ENCODE measurements around the gene MS4A14.

MS4A14 gene

DNA sequence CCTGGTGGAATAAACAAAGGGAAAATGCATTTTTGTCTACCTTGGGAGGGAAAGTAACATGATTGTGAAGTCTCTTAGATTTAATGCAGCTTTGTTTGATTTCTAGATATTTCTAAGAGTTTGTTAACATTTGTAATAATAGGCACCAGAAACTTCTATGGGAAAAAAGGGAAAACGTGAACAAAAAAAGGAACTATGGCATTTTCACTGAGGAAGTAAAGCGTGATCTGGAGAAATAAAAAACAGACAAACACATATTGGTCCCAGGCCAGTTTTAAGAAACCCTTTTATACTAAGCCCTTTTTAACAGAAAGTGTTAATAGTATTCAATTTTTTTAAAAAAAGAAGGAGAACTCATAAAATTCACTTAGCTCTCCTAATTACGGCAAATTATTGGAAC, 24.9 kb upstream of the MS4A14 start:
- Mint-ChIP-seq H3K4me1 (ENCODE audit: low read depth) (peaks cover 6% of the 10 kb centered on the region), H3K27me3 (peaks cover 56% of the 10 kb centered on the region), H3K4me3 (no peak overlapping the region), H3K36me3 (ENCODE audit: low read depth) (no peaks in the 10 kb centered on the region), H3K9me3 (no peaks in the 10 kb centered on the region), H3K27ac (no peak overlapping the region)
- no peak for DNase-seq

DNA sequence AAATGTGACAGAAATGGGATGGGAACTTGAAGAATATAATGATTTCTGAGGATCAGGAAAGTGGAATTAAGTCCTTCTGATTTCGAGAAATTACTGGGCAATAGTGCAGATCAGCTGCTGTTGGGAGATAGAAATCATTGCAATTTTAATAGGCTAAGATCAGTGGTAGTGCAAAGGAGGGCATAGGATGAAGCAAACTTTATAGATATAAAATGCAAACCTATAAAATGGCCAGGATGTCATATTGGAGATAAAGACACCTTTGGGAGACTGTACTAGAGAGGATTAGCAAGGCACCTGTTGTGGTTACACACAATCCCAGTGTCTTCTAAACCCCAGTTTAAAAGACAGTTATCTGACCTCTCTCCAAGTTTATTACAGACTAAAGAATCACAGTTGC, 24.4 kb upstream of the MS4A14 start:
- H3K9me3 Mint-ChIP-seq = no peaks in the 10 kb centered on the region
- H3K4me3 Mint-ChIP-seq = no peak overlapping the region

DNA sequence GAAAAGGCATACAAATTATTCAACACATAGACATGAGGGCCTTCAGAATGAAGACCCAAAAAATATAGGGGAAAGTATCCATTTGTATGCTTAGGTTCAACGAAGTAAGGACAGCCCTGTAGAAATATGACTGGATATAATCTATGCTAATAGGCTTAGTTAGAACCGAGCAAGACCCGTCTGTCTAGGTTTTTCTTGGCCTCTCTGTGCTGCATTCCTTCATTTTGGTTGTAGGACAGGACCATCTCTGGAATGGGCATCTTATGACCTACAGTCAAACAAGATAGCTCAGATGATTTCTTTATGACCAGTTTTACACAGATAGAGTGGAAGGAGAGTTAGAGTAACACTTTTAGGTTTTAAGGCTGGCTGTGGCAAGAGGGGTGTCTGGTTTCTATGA, 23.5 kb upstream of the MS4A14 start:
- DNase-seq = no peak
- Mint-ChIP-seq H3K27ac (no peak overlapping the region), H3K27me3 (peaks cover 59% of the 10 kb centered on the region), H3K4me3 (no peak overlapping the region), H3K9me3 (no peaks in the 10 kb centered on the region), H3K36me3 (ENCODE audit: low read depth) (no peaks in the 10 kb centered on the region), H3K4me1 (ENCODE audit: low read depth) (peaks cover 2% of the 10 kb centered on the region)

More for the DNA sequence above, 24.4 kb upstream of the MS4A14 start:
- no peak for DNase-seq
- Mint-ChIP-seq H3K4me1 (ENCODE audit: low read depth) (peaks cover 5% of the 10 kb centered on the region), H3K27me3 (peaks cover 59% of the 10 kb centered on the region), H3K36me3 (ENCODE audit: low read depth) (no peaks in the 10 kb centered on the region), H3K27ac (no peak overlapping the region)

DNA sequence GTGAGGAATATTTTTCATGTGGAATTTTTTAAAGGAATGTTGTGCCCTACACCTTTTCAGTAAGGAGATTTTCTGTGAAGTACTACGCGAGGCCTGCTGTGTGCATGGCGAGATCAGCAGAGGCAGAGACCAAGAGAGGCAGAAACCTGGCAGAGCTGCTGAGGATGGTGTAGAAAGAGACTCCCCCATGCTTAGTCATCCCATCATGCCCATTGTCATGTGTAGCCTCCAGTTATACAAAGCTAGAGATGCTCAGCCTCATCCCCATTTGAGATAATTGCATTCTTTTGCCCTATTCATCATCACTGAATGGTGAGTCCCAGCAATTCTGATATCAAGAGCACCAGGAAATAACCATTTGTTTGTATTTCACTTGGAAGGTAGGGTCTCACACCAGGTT, 20.9 kb upstream of the MS4A14 start:
- DNase-seq = no peak
- Mint-ChIP-seq H3K27ac (no peak overlapping the region), H3K9me3 (no peaks in the 10 kb centered on the region), H3K36me3 (ENCODE audit: low read depth) (no peaks in the 10 kb centered on the region), H3K4me3 (no peak overlapping the region), H3K4me1 (ENCODE audit: low read depth) (peaks cover 7% of the 10 kb centered on the region), H3K27me3 (peaks cover 56% of the 10 kb centered on the region)

DNA sequence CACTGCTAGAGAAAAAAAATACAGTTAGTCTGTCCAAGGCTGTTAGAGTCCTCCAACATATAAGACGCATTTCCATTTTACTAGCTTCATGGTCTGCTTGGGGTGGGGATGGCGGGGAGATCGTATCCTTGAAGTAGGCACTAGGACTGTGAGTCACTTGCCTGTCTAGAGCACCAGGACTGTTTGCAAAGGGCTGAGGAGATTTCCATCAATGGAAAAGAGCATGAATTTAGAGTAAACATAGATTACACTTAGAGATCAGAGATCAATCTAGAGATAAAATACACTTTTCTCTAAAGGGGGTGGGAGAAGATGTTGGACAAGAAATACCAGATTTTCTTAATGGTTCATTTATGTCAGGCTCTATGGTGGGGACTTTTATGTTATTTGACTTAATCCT, 19.7 kb upstream of the MS4A14 start:
- Mint-ChIP-seq H3K9me3 (no peaks in the 10 kb centered on the region), H3K27me3 (peaks cover 51% of the 10 kb centered on the region), H3K4me3 (no peak overlapping the region), H3K27ac (no peak overlapping the region), H3K4me1 (ENCODE audit: low read depth) (peaks cover 7% of the 10 kb centered on the region), H3K36me3 (ENCODE audit: low read depth) (no peaks in the 10 kb centered on the region)
- DNase-seq = no peak

DNA sequence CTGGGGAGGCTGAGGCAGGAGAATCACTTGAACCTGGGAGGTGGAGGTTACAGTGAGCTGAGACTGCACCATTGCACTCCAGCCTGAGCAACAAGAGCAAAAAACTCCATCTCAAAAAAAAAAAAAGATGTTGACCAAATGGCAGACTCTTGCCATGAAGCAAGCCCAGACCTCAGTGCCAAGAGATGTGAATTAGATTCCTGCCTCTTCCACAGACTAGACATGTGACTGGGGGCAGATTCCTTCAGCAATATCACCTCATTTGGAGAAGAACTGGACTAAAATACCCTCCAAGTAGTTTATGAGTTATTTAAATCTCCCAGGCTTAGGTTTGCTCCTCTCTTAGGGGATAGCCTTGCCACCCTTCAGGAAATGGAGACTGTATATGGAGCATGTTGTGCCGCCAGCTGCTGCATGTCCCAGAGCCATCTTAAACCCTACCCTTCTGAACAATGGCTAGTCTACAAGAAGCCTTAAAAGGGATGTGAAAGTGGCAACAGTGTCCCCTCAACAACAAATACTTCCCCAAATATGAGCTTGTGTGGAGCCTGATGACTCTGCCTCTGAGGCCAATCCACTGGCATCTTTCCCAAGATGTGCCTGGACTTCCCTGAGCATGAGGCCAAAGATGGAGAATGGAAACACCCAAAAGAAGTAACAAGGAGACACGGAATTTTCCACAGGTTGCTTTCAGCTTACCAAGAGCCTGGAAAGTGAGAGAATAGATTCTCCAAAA, 18.7 kb upstream of the MS4A14 start:
- DNase-seq = no peak
- no peak overlapping the region for H3K27ac Mint-ChIP-seq
- no peak overlapping the region for H3K4me3 Mint-ChIP-seq
- H3K36me3 Mint-ChIP-seq (ENCODE audit: low read depth) = no peaks in the 10 kb centered on the region
- H3K4me1 Mint-ChIP-seq (ENCODE audit: low read depth) = peaks cover 7% of the 10 kb centered on the region
- no peaks in the 10 kb centered on the region for H3K9me3 Mint-ChIP-seq
- H3K27me3 Mint-ChIP-seq = peaks cover 45% of the 10 kb centered on the region

DNA sequence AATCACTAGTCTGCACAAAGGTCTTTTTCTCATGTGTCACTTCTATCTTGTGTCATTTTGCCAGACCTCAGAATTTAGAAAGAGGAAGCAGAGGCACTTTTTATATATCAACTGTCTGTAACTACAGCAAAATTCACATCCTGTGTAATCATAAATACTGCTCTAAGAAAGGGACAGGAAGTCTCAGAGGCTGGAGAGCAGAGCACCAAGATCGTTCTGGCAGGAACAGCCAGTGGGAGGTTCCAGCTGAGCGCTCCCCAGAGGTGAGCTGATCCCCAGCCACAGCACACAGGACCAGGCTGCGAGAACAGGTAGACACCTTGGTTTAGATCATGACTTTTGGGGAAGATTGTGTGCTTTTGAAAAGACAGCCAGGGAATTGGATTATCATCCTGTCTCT, 17.9 kb upstream of the MS4A14 start, which contains the start of gene MS4A7:
Gene MS4A7 (plus strand): TSS at position 179 of the 400 bp plus-strand sequence. CDS start 4,610 bp downstream, outside the sequence.
- peaks cover 7% of the 10 kb centered on the region for H3K4me1 Mint-ChIP-seq (ENCODE audit: low read depth)
- no peak within 1 kb of the TSS for H3K4me3 Mint-ChIP-seq
- DNase-seq = no peak
- no peak within 1 kb of the TSS for H3K27ac Mint-ChIP-seq
- no peaks in the 10 kb centered on the region for H3K9me3 Mint-ChIP-seq
- peaks cover 42% of the 10 kb centered on the region for H3K27me3 Mint-ChIP-seq
- no peaks in the 10 kb centered on the region for H3K36me3 Mint-ChIP-seq (ENCODE audit: low read depth)

DNA sequence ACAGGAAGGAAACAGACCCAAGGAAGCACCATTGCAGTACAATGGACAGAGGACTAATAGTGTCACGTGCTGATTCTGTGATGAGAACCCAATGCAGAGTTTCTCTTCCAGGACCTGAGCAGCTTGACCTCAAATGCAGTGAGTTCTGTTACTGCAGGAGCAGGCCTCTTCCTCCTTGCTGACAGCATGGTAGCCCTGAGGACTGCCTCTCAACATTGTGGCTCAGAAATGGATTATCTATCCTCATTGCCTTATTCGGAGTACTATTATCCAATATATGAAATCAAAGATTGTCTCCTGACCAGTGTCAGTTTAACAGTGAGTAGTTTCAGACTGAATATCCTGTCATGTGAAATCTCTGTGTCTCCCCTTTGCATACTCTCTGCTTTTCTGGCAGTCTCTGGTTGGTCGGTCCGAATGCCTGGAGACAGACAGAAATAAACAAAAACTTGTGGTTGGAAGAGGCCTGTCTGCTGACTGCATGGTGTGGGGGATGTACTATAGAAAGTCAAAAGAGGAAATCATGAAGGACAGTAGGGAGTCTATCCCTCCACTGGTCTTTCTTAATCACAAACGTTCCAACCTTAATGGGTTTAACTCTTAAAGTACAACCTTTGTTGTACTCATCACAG, 6.9 kb upstream of the MS4A14 start:
- Mint-ChIP-seq H3K27ac (no peak overlapping the region), H3K4me3 (no peak overlapping the region), H3K9me3 (no peaks in the 10 kb centered on the region), H3K36me3 (ENCODE audit: low read depth) (no peaks in the 10 kb centered on the region), H3K4me1 (ENCODE audit: low read depth) (no peaks in the 10 kb centered on the region), H3K27me3 (peaks cover 15% of the 10 kb centered on the region)
- no peak for DNase-seq

DNA sequence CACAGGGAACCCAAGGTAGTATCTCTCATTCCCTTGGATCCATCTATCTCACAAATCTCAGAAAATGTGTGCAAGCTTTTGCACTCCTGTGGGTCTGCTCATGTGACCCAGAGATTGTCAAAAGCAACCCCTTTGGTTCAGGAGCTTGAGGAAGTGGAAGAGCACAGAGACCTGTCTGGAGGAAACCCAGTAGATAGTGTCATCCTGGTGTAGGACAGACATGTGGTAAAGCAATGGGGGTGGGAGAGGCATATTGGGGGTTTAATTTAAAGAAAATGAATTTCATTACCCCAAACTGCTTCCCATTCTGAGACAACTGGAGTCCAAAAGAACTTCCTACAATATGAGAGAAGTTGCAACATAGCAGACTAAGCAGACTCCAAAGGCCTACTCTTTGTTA, 5.8 kb upstream of the MS4A14 start:
- Mint-ChIP-seq H3K27ac (no peak overlapping the region), H3K9me3 (no peaks in the 10 kb centered on the region), H3K4me1 (ENCODE audit: low read depth) (no peaks in the 10 kb centered on the region), H3K27me3 (peaks cover 15% of the 10 kb centered on the region), H3K4me3 (no peak overlapping the region), H3K36me3 (ENCODE audit: low read depth) (no peaks in the 10 kb centered on the region)
- no peak for DNase-seq

DNA sequence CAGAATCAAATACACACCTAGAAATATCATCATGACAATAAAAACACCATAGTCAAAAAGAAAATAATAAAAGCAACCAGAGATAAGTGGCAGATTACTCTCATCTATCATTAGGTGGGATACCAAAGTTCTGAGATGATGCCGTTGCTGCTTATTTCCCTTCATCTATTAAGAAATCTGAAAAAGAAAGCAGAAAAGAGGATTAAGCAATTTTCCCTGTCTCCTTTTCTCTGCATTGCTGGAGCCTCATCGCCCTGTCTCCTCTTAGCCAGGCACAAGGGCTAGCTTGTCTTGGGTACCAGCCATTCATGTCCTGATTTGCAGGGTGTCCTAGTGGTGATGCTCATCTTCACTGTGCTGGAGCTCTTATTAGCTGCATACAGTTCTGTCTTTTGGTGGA, 3.9 kb upstream of the MS4A14 start:
- no peak overlapping the region for H3K4me3 Mint-ChIP-seq
- no peaks in the 10 kb centered on the region for H3K4me1 Mint-ChIP-seq (ENCODE audit: low read depth)
- H3K9me3 Mint-ChIP-seq = no peaks in the 10 kb centered on the region
- H3K27me3 Mint-ChIP-seq = peaks cover 9% of the 10 kb centered on the region
- H3K36me3 Mint-ChIP-seq (ENCODE audit: low read depth) = no peaks in the 10 kb centered on the region
- no peak for DNase-seq
- no peak overlapping the region for H3K27ac Mint-ChIP-seq

DNA sequence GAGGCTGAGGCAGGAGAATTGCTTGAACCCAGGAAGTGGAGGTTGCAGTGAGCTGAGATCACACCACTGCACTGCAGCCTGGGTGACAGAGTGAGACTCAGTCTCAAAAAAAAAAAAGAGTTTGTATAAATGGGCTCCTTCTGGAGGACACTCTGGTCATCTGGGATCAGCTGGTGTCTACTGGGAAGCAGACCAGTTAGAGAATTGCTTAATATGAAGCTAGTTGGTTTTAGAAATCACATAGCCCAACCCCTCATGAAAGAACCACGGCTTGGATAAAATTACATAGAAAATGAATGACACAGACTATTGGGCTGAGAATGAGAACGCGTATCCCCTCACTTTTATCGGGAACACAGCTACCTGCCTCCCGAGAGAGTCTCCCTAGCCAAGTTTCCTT, 3.2 kb upstream of the MS4A14 start:
- Mint-ChIP-seq H3K4me3 (no peak overlapping the region), H3K27ac (no peak overlapping the region), H3K36me3 (ENCODE audit: low read depth) (no peaks in the 10 kb centered on the region), H3K9me3 (no peaks in the 10 kb centered on the region), H3K27me3 (peaks cover 9% of the 10 kb centered on the region), H3K4me1 (ENCODE audit: low read depth) (no peaks in the 10 kb centered on the region)
- no peak for DNase-seq

DNA sequence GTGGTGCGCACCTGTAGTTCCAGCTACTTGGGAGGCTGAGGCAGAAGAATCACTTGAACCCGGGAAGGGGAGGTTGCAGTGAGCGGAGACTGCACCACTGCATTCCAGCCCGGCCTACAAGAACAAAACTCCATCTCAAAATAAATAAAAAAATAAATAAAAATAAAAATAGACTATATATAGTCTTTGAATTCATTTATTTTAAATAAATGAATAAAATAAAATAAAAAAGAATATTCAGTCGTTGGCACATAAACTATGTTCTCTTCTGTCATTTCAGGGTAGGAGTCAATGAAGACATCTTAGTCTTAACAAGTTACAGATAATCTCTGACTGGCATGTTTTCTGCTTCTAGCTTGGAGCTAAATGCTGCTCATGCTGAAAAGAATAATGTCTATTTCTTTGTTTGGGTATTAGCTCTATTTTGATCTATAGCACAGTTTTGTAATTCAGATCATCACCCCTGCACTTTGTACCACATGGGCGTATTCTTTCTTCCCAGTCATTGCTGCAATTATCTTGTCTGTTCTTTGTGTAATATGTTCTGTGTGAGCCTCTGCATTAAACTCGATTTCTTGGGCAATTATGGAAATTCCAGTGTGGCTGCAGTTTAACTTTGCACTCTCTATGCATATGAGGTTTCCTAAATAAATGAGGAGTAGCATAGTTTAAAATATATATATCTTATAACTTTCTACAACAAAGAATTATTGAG, 1.4 kb upstream of the MS4A14 start:
- no peak for DNase-seq
- Mint-ChIP-seq H3K4me1 (ENCODE audit: low read depth) (no peaks in the 10 kb centered on the region), H3K9me3 (no peaks in the 10 kb centered on the region), H3K27ac (no peak overlapping the region), H3K27me3 (peaks cover 2% of the 10 kb centered on the region), H3K4me3 (no peak overlapping the region), H3K36me3 (ENCODE audit: low read depth) (no peaks in the 10 kb centered on the region)

DNA sequence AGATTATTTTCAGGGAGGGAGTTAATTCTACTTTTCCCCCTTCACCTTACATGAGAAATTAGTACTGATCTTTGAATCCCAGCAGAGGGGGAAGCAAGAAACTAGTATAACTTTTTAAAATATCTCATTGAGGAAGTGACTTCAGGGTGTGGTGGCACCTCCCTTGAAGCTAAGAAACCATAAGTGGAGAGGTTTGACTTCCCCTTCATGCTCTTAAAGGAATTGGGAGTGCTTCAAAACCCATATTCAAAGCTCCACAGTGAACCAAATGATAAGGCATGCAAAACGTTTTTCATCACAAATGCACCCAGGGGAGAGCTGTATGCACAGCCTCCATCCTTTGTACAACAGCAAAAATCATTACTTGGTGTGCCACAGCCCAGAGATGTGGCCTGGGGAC, 540 bp downstream of the MS4A14 start:
- DNase-seq = no peak
- no peak overlapping the region for H3K27ac Mint-ChIP-seq

DNA sequence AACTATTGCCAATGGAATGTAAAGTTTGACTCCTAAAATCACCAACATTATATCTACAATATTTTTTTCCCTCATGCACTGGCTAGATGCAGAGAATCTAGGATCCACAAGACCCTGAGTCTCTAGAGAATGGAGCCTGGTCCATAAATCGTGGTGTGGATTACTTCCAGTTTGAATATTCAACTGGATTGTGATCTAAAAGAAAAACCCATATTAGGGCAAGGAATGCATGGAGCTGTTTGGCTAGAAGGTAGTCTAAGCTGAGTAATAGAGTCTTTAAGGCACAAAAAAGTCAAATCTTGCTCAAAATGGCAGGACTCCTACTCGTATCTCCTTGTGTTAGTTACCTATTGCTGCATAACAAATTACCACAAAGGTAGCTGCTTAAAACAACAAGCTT, 23.8 kb downstream of the MS4A14 start:
- H3K27ac Mint-ChIP-seq = no peak overlapping the region
- peaks cover 33% of the 10 kb centered on the region for H3K27me3 Mint-ChIP-seq
- H3K36me3 Mint-ChIP-seq (ENCODE audit: low read depth) = no peaks in the 10 kb centered on the region
- no peaks in the 10 kb centered on the region for H3K4me1 Mint-ChIP-seq (ENCODE audit: low read depth)
- DNase-seq = no peak
- H3K9me3 Mint-ChIP-seq = no peaks in the 10 kb centered on the region
- H3K4me3 Mint-ChIP-seq = no peak overlapping the region

More for the DNA sequence above, 540 bp downstream of the MS4A14 start:
- no peaks in the 10 kb centered on the region for H3K4me1 Mint-ChIP-seq (ENCODE audit: low read depth)
- H3K27me3 Mint-ChIP-seq = peaks cover 3% of the 10 kb centered on the region
- no peaks in the 10 kb centered on the region for H3K36me3 Mint-ChIP-seq (ENCODE audit: low read depth)
- no peak overlapping the region for H3K4me3 Mint-ChIP-seq
- no peaks in the 10 kb centered on the region for H3K9me3 Mint-ChIP-seq

DNA sequence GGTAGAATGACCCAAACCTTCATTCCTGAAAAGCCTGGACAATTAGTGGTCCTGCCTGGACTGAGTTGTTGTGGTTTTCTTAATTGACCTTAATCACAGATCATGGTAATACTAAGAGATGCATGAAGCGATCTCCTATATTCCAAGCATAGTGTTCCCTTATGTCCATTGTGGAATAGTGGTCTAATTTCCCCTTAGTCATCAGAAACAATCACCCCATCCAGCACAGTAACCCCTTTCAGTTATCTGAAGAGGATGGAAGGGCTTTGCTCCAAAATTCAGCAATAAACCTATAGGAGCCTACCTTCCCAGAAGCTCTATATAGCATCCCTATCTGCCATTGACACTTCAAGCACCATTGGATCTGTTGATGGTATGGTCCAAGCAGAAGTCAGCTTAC, 26.4 kb downstream of the MS4A14 start:
- H3K4me3 Mint-ChIP-seq = no peak overlapping the region
- peaks cover 24% of the 10 kb centered on the region for H3K27me3 Mint-ChIP-seq
- no peak overlapping the region for H3K27ac Mint-ChIP-seq
- no peaks in the 10 kb centered on the region for H3K9me3 Mint-ChIP-seq
- H3K36me3 Mint-ChIP-seq (ENCODE audit: low read depth) = no peaks in the 10 kb centered on the region
- no peaks in the 10 kb centered on the region for H3K4me1 Mint-ChIP-seq (ENCODE audit: low read depth)
- DNase-seq = no peak
